ENCODE measurements around the gene ATP11A.

- TF ChIP-seq CTCF (IDR thresholded peaks at IDR 0.05 in 2 of 3, conservative IDR thresholded peaks at IDR 0.05 in 1 of 3; ENCODE audit: borderline replicate concordance in 1 of 3, insufficient read depth in 1 of 3, low read depth in 2 of 3, low read length in 2 of 3), result no peak
- TF ChIP-seq POLR2A (IDR thresholded peaks at IDR 0.05; ENCODE audit: borderline replicate concordance, extremely low read depth, insufficient read depth, insufficient read length), result no peak
- no peak for TF ChIP-seq REST (IDR thresholded peaks at IDR 0.05; ENCODE audit: low read depth)
- no peak for TF ChIP-seq SP1 (IDR thresholded peaks at IDR 0.05; ENCODE audit: low read depth)
- no peak for TF ChIP-seq ZFX (IDR thresholded peaks at IDR 0.05)
- no peak for TF ChIP-seq POLR2AphosphoS5 (IDR thresholded peaks at IDR 0.05; ENCODE audit: low read depth, low read length)
- TF ChIP-seq EZH2 (IDR thresholded peaks at IDR 0.05), result no peak
- TF ChIP-seq ZBTB33 (IDR thresholded peaks at IDR 0.05; ENCODE audit: extremely low read depth, insufficient replicate concordance, low read length), result no peak
- no peak for TF ChIP-seq EZH2phosphoT487 (IDR thresholded peaks at IDR 0.05; ENCODE audit: borderline replicate concordance)
- TF ChIP-seq JUND (IDR thresholded peaks at IDR 0.05), result no peak
- TF ChIP-seq MAX (IDR thresholded peaks at IDR 0.05), result no peak
- no peak for TF ChIP-seq RAD21 (IDR thresholded peaks at IDR 0.05; ENCODE audit: low read depth)
- TF ChIP-seq CEBPB (IDR thresholded peaks at IDR 0.05; ENCODE audit: low read depth), result no peak
Observed at GRCh38 chr13:112757759-112758086, 67.9 kb downstream of the ATP11A start.

Measured in HCT116 (cell line).